HL-60 (cell line): ENCODE data around the gene CHERP.

Experiments used
- POLR2AphosphoS5 ChIP-seq: IDR thresholded peaks from 2 replicates; pipeline ENCODE4 v1.6.1; 2012; ENCODE audit warnings: low read depth
- SPI1 ChIP-seq: IDR thresholded peaks from 2 replicates; pipeline ENCODE4 v1.6.1; 2012; ENCODE audit warnings: low read depth, mild to moderate bottlenecking, borderline replicate concordance
- TF ChIP-seq, protein P1 (sequence below): IDR thresholded peaks from one replicate; pipeline ENCODE4 v1.5.1; 2011; ENCODE audit warnings: low read length, control low read depth, inconsistent platforms; ENCODE audit not compliant: insufficient read depth
- TF ChIP-seq, protein P2 (sequence below): IDR thresholded peaks from 2 replicates; pipeline ENCODE4 v1.6.1; 2012; ENCODE audit warnings: low read depth; ENCODE audit not compliant: insufficient replicate concordance

DNA sequence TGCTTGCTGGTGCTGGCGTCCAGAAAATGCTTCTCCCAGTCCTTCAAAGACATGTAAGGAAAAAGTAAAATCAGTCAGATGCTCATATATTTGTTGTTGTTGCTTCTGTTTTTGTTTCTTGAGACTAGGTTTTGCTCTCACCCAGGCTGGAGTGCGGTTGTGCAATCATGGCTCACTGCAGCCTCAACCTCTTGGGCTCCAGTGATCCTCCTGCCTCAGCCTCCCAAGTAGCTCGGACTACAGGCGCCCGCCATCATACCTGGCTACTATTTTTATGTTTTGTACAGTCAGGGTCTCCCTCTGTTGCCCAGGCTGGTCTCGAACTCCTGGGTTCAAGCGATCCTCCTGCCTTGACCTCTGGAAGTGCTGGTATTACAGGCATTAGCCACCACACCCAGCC, 59.5 kb downstream of the CHERP start:
- TF ChIP-seq, protein P1, sequence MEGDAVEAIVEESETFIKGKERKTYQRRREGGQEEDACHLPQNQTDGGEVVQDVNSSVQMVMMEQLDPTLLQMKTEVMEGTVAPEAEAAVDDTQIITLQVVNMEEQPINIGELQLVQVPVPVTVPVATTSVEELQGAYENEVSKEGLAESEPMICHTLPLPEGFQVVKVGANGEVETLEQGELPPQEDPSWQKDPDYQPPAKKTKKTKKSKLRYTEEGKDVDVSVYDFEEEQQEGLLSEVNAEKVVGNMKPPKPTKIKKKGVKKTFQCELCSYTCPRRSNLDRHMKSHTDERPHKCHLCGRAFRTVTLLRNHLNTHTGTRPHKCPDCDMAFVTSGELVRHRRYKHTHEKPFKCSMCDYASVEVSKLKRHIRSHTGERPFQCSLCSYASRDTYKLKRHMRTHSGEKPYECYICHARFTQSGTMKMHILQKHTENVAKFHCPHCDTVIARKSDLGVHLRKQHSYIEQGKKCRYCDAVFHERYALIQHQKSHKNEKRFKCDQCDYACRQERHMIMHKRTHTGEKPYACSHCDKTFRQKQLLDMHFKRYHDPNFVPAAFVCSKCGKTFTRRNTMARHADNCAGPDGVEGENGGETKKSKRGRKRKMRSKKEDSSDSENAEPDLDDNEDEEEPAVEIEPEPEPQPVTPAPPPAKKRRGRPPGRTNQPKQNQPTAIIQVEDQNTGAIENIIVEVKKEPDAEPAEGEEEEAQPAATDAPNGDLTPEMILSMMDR: no peak
- TF ChIP-seq, protein P2, sequence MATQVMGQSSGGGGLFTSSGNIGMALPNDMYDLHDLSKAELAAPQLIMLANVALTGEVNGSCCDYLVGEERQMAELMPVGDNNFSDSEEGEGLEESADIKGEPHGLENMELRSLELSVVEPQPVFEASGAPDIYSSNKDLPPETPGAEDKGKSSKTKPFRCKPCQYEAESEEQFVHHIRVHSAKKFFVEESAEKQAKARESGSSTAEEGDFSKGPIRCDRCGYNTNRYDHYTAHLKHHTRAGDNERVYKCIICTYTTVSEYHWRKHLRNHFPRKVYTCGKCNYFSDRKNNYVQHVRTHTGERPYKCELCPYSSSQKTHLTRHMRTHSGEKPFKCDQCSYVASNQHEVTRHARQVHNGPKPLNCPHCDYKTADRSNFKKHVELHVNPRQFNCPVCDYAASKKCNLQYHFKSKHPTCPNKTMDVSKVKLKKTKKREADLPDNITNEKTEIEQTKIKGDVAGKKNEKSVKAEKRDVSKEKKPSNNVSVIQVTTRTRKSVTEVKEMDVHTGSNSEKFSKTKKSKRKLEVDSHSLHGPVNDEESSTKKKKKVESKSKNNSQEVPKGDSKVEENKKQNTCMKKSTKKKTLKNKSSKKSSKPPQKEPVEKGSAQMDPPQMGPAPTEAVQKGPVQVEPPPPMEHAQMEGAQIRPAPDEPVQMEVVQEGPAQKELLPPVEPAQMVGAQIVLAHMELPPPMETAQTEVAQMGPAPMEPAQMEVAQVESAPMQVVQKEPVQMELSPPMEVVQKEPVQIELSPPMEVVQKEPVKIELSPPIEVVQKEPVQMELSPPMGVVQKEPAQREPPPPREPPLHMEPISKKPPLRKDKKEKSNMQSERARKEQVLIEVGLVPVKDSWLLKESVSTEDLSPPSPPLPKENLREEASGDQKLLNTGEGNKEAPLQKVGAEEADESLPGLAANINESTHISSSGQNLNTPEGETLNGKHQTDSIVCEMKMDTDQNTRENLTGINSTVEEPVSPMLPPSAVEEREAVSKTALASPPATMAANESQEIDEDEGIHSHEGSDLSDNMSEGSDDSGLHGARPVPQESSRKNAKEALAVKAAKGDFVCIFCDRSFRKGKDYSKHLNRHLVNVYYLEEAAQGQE: no peak
- TF ChIP-seq POLR2AphosphoS5: no peak
- no peak for TF ChIP-seq SPI1
